Panc1 (cell line): ENCODE data around the gene TTC17. TPM values are rescaled to one million over a fixed set of nuclear protein-coding genes. Genes with fewer than 3 reads are reported as not detected.

Source experiments
- ATAC-seq: fragments of 200-7000 bp; cut with Tn5 transposase; 2 replicates; pipeline ENCODE4 v1.9.1; 2020; ENCODE audit warnings: mild to moderate bottlenecking, moderate library complexity
- BruUV-seq: library from RNA; stranded (reverse); fragments of 400-500 nt; replicated peaks from 2 replicates; lab custom pipeline; 2021; lab: Mats Ljungman, UMichigan
- CTCF ChIA-PET: fragments of 300-600 bp; sonication (Branson Sonifier 250); formaldehyde crosslinking; loops from one replicate; lab custom pipeline; 2022; ENCODE audit warnings: antibody characterized with exemption; lab: Charles Lee
- POLR2A ChIA-PET: fragments of 300-600 bp; sonication (Branson Sonifier 250); formaldehyde crosslinking; loops from one replicate; lab custom pipeline; 2022; ENCODE audit warnings: antibody characterized with exemption; lab: Charles Lee
- DNase-seq: peaks from one replicate; pipeline ENCODE4 v3.0.0-alpha.2; 2010; ENCODE audit warnings: low read depth, low spot score
- H3K27ac ChIP-seq: 2 replicates; pipeline ENCODE4 v1.5.1; 2011; ENCODE audit warnings: mild to moderate bottlenecking, low read length, inconsistent platforms
- H3K27me3 ChIP-seq: fragments of 200-500 bp; sonication (Bioruptor generic); 2 replicates; pipeline ENCODE4 v1.6.0; 2014; ENCODE audit warnings: low read length, inconsistent platforms; ENCODE audit not compliant: control insufficient read depth, insufficient read depth
- H3K36me3 ChIP-seq: fragments of 200-500 bp; sonication (Bioruptor generic); 2 replicates; pipeline ENCODE4 v1.5.1; 2014; ENCODE audit warnings: inconsistent platforms, mild to moderate bottlenecking, low read length, moderate library complexity; ENCODE audit not compliant: control insufficient read depth, insufficient read depth
- H3K4me1 ChIP-seq: 2 replicates; pipeline ENCODE4 v1.5.1; 2011; ENCODE audit warnings: inconsistent platforms, mild to moderate bottlenecking, low read length, moderate library complexity; ENCODE audit not compliant: control insufficient read depth, insufficient read depth
- H3K4me3 ChIP-seq, 2 experiments: 2 replicates each; pipeline ENCODE4 v1.5.1; 2011 to 2012; ENCODE audit warnings: low read depth in 2 of 2, low read length in 2 of 2, mild to moderate bottlenecking in 2 of 2, inconsistent platforms in 1 of 2, moderate library complexity in 1 of 2
- H3K9me3 ChIP-seq: fragments of 200-500 bp; sonication (Bioruptor generic); 2 replicates; pipeline ENCODE4 v1.5.1; 2014; ENCODE audit warnings: low read depth, mild to moderate bottlenecking, inconsistent platforms, low read length, moderate library complexity; ENCODE audit not compliant: control insufficient read depth, insufficient read depth
- CTCF ChIP-seq: fragments of 450-650 bp; IDR thresholded peaks from 2 replicates; pipeline ENCODE4 v1.5.1; 2017; ENCODE audit warnings: mild to moderate bottlenecking
- POLR2AphosphoS5 ChIP-seq: IDR thresholded peaks from 2 replicates; pipeline ENCODE4 v1.6.1; 2012; ENCODE audit warnings: mild to moderate bottlenecking, low read depth, low read length, moderate library complexity
- REST ChIP-seq, 2 experiments: IDR thresholded peaks; 2 replicates each; pipeline ENCODE4 v1.6.1; 2011 to 2012; ENCODE audit warnings: low read depth in 2 of 2, control low read depth in 1 of 2, low read length in 1 of 2, mild to moderate bottlenecking in 1 of 2, moderate library complexity in 1 of 2; ENCODE audit not compliant: insufficient read depth in 1 of 2
- SIN3A ChIP-seq: IDR thresholded peaks from 2 replicates; pipeline ENCODE4 v1.6.1; 2012; ENCODE audit warnings: low read depth, mild to moderate bottlenecking, low read length, moderate library complexity, borderline replicate concordance; ENCODE audit not compliant: insufficient read depth
- TCF7L2 ChIP-seq: IDR thresholded peaks from 2 replicates; pipeline ENCODE4 v1.6.1; 2011; ENCODE audit warnings: mild to moderate bottlenecking, low read depth, low read length, inconsistent platforms
- in situ Hi-C: cut with HindIII; loops from 2 replicates; pipeline ENCODE4 v1.10.0; 2016; ENCODE audit warnings: low sequenced_read_pairs, low pct_unique_long_range_greater_than_20kb
- intact Hi-C: fragments of 100-400 bp; cut with micrococcal nuclease; formaldehyde crosslinking; loops from one replicate; pipeline ENCODE4 v1.10.0; 2022; ENCODE audit not compliant: unreplicated experiment
- total RNA-seq: library from RNA; stranded (reverse); gene quantifications from one replicate; pipeline ENCODE4 v1.2.1, GENCODE V29; 2021; ENCODE audit not compliant: unreplicated experiment

Gene TTC17
- total RNA-seq, 1 experiment from 2014 or later: 54.2 TPM

GRCh38 chr11:43458486-43458885 lies 99.8 kb downstream of the TTC17 start:
- Histone ChIP-seq H3K27me3 (no peaks in the 10 kb centered on the region), H3K36me3 (peaks cover 11% of the 10 kb centered on the region), H3K9me3 (no peaks in the 10 kb centered on the region), H3K27ac (no peak overlapping the region), H3K4me1 (no peaks in the 10 kb centered on the region), H3K4me3 (no peak overlapping the region)
- in situ Hi-C loops (no loop called here), intact Hi-C loops (no loop called here)
- ATAC-seq: no peak
- no peak for TF ChIP-seq CTCF
- no peak for TF ChIP-seq TCF7L2
- no peak for TF ChIP-seq SIN3A
- no peak for TF ChIP-seq REST (IDR thresholded peaks at IDR 0.05; ENCODE audit: insufficient read depth in 1 of 2, low read depth in 2 of 2, low read length in 1 of 2)
- TF ChIP-seq POLR2AphosphoS5: no peak
- DNase-seq: no peak
- no TSS peak for BruUV-seq
- ChIA-PET POLR2A (interaction anchor here (0.6 kb wide), 1 partner anchor 41 kb away, joined by 3 read pairs; no protein-coding TSS in a partner anchor), CTCF (no interaction called here)

GRCh38 chr11:43459246-43459645 lies 100.5 kb downstream of the TTC17 start:
- intact Hi-C loops (no loop called here), in situ Hi-C loops (no loop called here)
- TF ChIP-seq REST (IDR thresholded peaks at IDR 0.05; ENCODE audit: insufficient read depth in 1 of 2, low read depth in 2 of 2, low read length in 1 of 2): no peak
- TF ChIP-seq TCF7L2: no peak
- TF ChIP-seq POLR2AphosphoS5: no peak
- no peak for TF ChIP-seq SIN3A
- TF ChIP-seq CTCF: no peak
- BruUV-seq: no TSS peak
- H3K9me3 ChIP-seq: no peaks in the 10 kb centered on the region
- CTCF ChIA-PET: no interaction called here
- DNase-seq: no peak
- H3K4me1 ChIP-seq: no peaks in the 10 kb centered on the region
- no peak for ATAC-seq
- H3K27ac ChIP-seq: no peak overlapping the region
- no peak overlapping the region for H3K4me3 ChIP-seq
- POLR2A ChIA-PET: no interaction called here
- H3K27me3 ChIP-seq: no peaks in the 10 kb centered on the region
- peaks cover 12% of the 10 kb centered on the region for H3K36me3 ChIP-seq
